Measurements from ENCODE around the gene NUCB1.
A peak's percentile ranks its signal among the peaks of the same experiment; 100 is the strongest.
"Not testable (repeated sequence)": the region's sequence is repeated elsewhere in the genome, so short reads cannot be mapped to it uniquely, and the experiment has no call there.

The NUCB1 gene

DNA sequence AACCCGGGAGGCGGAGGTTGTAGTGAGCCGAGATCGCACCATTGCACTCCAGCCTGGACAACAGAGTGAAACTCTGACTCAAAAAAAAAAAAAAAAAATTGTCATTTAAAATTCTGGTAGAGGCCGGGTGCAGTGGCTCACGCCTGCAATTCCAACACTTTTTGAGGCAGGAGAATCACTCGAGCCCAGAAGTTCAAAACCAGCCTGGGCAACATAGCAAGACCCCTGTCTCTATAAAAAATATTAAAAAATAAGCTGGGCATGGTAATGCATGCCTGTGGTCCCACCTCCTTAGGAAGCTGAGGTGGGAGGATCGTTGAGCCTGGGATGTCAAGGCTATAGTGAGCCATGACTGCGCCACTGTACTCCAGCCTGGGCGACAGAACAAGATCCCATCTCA, 6.2 kb downstream of the NUCB1 start:
- DNase-seq, result no peak

DNA sequence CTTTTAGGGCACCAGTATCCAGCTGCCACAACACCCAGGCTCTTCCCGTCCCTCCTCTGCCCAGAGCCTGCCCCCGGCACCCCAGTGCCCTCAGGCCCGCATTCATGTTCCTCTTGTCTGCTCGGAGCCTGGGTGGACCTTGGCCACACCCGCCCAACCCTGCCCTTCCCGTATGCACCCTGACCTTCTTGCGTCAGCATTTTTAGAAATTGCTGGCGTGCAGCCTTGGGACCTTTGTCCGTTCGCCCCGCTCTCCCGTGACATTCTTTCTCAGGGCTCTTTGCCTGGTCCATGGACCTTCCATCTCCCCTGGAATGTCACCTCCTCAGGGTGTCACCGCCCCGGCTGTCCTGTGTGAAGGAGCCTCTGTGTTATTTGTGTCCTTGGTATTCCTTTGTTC, 7.6 kb downstream of the NUCB1 start:
- no peak for DNase-seq

DNA sequence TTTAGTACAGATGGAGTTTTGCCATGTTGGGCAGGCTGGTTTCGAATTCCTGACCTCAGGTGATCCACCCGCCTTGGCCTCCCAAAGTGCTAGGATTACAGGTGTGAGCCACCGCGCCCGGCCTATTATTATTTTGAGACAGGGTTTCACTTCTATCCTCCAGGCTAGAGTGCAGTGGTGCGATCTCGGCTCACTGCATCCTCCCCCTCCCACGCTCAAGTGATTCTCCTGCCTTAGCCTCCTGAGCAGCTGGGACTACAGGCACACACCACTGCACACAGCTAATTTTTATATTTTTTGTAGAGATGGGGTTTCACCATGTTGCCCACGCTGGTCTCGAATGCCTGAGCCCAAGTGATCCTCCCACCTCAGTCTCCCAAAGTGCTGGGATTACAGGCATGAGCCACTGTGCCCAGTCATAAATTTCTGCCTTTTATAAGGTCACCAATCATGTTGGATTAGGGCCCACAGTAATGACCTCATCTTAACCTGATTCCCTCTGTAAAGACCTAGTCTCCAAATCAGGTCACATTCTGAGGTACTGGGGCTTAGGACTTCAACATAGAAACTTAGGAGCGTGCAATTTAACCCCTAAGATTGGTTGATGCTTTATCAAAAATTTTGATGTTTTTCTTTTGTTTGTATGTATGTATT, 9.4 kb downstream of the NUCB1 start:
- DNase-seq, result not testable (repeated sequence)

DNA sequence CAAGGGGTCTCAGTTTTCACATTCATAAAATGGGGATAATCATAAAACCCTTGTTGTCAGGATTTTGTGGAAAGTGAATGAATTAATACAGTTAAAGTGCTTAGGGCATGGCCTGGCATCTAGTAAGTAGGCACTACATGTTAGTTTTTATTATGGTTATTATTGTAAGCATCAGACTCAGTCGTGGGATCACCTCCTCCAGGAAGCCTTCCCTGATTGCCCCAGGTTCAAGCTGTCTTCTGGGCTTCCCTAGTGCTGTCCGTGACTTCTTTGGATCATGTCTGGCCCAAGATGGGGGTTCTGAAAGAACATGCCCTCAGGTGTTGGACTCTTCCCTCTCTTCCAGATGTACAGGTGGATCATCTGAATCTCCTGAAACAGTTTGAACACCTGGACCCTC, 10.7 kb downstream of the NUCB1 start:
- DNase-seq, result no peak

DNA sequence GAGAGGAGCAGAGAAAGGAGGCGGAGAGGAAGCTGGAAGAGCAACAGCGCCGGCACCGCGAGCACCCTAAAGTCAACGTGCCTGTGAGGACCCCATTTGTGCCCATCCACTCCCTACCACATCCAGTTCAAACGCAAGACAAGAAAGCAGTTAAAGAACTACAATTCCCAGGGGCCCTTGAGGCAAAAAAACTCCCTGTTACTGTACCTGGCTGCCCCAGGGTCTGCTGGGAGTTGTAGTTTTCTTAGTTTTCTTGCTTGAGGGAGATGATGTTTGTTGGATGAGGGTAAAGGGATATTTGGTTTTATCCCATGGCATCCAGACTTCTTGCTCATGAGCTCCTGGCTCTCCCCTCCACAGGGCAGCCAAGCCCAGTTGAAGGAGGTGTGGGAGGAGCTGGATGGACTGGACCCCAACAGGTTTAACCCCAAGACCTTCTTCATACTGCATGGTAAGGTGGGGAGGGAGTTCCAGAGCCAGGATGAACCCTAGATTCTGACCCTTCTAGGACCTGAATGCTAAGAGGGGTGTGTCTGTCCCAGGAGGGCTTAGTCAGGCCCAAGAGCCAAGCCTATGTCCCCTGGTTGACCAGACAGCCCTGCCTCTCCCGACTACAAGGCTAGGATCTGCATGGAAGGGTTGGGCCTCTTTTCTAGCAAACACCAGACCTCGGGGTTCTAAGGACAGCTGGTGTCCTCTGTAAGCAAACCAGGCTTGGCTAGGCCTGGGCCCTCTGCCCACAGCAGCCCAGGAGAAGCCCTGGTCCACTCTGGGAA, 13.2 kb downstream of the NUCB1 start:
- peak; percentile 29 to 49 for DNase-seq

DNA sequence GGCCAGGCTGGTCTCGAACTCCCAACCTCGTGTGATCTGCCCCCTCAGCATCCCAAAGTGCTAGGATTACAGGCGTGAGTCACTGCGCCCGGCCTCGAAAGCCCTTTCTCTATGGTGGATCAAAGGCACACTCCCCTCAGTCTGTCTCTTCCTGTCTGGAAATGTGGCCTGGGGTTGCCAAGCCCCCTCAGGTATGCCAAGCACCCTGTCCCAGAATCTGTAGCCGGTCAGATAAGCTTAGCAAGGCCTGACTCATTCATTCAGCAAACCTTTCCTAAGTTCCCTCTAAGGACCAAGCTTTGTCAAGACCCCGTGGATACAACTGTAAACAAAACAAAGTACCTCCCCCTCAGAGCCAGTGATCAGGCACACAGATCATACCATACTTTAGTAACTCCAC, 14.1 kb downstream of the NUCB1 start:
- DNase-seq, result no peak

DNA sequence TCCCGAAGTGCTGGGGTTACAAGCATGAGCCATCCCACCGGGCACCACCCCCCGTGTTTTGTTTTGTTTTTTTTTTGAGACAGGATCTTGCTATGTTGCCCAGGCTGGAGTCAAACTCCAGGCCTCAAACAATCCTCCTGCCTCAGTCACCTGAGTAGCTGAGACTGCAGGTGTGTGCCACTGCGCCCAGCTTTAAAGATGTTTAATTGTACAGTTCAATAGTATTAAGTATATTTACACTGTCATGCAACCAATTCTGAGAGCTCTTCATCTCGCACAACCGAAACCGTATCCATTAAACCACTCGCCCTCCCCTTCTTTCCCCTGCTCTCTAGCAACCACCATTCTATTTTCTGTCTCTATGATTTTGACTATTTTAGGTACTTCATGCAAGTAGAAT, 15.6 kb downstream of the NUCB1 start:
- no peak for DNase-seq

DNA sequence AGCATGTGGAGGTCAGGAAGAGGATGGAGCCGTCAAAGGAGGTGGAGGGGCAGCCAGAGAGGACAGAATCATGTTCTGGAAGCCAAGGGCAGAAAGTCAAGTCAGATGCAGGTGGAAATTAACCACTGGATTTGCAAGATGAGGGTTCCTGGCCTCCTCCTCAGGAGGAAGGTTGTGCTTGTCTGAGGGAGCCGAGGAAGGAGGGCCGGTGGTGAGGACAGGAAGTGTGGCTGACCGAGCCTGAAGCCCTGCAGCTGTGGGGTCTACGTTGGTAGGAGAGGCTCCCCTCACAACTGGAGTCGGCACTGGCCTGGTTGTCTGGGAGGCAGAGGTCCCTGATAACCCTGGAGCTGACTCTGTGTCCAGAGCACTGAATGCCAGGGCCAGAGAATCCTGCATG, 18.0 kb downstream of the NUCB1 start:
- DNase-seq, result no peak

DNA sequence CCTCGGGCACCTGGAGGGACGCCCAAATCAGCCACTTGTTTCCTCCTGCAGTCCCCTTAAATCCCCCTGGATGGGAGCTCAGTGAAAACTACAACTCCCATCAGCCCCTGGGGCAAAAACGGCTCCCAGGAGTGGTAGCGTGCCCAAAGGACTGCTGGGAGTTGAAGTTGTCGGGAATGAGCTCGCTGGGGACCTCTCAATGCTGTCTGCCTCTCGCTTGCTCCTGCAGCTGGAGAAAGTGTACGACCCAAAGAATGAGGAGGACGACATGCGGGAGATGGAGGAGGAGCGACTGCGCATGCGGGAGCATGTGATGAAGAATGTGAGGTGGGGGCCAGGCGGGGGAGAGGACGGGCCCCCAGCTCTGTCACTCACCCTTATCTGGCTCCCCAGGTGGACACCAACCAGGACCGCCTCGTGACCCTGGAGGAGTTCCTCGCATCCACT, 18.7 kb downstream of the NUCB1 start:
- peak; percentile 34 to 51 for DNase-seq

DNA sequence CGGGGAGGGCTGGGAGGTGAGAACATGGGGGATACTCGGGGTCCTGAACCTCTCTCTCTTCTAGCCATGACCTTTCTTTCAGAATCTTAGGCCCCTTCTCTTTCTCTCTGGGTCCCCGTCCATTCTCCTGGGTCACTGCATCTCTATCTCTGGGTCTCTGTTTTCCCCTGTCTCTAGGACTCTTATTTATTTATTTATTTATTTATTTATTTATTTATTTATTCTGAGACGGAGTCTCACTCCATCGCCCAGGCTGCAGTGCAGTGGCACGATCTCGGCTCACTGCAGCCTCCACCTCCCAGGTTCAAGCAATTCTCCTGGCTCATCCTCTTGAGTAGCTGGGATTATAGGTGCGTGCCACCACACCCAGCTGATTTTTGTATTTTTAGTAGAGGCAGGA, 19.2 kb downstream of the NUCB1 start:
- not testable (repeated sequence) for DNase-seq

DNA sequence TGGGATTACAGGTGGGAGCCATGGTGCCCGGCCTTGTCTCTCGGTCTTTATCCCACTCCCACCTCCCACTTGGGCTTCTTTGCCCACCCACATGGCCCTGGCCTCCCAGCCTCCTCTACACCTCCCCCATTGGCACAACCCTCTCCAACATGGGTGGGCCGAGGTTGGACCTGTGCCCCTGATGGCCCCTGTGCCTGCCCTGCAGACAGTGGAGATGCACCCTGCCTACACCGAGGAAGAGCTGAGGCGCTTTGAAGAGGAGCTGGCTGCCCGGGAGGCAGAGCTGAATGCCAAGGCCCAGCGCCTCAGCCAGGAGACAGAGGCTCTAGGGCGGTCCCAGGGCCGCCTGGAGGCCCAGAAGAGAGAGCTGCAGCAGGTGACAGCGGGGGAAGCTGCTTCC, 20.8 kb downstream of the NUCB1 start:
- no peak for DNase-seq

DNA sequence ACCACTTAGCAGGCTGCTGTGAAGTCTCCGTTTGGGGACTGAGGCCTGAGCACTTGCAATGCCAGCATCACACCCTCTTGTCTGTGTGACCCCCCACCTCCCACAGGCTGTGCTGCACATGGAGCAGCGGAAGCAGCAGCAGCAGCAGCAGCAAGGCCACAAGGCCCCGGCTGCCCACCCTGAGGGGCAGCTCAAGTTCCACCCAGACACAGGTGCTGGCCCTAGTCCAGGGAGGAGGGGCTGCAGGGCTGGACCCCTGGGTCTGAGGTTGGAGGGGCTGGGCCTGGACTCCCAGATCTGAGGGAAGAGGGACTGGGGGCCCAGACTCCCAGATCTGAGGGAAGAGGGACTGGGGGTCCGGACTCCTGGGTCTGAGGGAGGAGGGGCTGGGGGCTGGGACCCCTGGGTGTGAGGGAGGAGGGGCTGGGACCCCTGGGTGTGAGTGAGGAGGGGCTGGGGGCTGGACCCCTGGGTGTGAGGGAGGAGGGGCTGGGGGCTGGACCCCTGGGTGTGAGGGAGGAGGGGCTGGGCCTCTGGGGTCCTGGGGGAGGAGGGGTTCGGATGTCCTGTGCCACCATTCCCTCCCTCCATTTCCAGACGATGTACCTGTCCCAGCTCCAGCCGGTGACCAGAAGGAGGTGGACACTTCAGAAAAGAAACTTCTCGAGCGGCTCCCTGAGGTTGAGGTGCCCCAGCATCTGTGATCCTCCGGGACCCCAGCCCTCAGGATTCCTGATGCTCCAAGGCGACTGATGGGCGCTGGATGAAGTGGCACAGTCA, 21.8 kb downstream of the NUCB1 start:
- no peak for DNase-seq

DNA sequence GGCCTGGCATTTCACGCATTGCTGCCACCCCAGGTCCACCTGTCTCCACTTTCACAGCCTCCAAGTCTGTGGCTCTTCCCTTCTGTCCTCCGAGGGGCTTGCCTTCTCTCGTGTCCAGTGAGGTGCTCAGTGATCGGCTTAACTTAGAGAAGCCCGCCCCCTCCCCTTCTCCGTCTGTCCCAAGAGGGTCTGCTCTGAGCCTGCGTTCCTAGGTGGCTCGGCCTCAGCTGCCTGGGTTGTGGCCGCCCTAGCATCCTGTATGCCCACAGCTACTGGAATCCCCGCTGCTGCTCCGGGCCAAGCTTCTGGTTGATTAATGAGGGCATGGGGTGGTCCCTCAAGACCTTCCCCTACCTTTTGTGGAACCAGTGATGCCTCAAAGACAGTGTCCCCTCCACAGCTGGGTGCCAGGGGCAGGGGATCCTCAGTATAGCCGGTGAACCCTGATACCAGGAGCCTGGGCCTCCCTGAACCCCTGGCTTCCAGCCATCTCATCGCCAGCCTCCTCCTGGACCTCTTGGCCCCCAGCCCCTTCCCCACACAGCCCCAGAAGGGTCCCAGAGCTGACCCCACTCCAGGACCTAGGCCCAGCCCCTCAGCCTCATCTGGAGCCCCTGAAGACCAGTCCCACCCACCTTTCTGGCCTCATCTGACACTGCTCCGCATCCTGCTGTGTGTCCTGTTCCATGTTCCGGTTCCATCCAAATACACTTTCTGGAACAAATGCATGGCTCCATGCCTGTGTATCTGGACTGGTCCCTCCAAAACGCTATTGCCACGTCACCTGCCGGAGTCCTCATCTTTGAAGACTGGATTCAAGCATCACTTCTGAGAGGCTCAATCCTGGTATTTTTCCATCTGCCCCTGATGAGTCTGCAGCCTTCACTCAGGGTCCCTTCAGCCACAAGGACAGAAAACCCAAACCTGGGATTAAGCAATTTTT, 22.7 kb downstream of the NUCB1 start:
- no peak for DNase-seq

DNA sequence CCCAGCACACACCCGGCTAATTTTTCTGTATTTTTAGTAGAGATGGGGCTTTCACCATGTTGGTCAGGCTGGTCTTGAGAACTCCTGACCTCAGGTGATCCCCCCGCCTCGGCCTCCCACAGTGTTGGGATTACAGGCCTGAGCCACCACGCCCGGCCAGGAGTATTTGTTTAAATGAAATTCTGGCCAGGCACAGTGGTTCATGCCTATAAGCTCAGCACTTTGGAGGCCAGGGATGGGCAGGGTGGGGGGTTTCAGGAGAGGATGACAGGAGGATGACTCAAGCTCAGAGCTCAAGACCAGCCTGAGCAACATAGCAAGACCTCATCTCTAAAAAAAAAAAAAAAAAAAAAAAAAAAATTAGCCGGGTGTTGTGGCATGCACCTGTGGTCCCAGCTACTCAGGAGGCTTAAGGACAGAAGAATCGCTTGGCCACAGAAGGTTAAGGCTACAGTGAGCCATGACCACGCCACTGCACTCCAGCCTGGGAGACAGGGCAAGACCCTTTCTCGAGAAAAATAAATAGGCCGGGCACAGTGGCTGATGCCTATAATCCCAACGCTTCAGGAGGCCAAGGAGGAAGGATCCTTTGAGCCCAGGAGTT, 25.2 kb downstream of the NUCB1 start:
- DNase-seq, result no peak

DNA sequence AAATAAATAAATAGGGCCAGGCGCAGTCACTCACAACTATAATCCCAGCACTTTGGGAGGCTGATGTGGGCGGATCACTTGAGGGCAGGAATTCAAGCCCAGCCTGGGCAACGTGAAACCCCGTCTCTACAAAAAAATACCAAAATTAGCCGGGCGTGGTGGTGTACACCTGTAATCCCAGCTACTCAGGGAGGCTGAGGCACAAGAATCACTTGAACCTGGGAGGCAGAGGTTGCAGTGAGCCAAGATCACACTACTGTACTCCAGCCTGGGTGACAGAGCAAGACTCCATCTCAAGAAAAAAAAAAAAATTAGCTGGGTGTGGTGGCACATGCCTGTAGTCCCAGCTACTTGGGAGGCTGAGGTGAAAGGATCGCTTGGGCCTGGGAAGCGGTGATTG, 25.8 kb downstream of the NUCB1 start:
- not testable (repeated sequence) for DNase-seq

DNA sequence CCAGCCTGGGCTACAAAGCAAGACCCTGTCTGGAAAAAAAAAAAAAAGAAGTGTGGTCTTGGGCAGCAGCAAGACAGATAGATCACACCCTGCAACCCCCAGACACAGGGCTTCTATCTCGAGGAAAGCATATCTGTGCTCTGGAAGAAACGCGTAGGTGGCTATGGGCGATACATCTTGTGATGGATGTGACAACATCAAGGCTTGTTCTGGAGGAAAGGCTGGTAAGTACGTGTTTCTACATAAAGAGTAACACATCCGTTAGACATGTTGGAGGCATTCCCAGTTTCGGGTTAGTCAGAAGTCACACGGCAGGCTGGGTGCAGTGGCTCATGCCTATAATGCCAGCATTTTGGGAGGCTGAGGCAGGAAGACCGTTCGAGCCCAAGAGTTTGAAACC, 26.8 kb downstream of the NUCB1 start:
- DNase-seq, result no peak

DNA sequence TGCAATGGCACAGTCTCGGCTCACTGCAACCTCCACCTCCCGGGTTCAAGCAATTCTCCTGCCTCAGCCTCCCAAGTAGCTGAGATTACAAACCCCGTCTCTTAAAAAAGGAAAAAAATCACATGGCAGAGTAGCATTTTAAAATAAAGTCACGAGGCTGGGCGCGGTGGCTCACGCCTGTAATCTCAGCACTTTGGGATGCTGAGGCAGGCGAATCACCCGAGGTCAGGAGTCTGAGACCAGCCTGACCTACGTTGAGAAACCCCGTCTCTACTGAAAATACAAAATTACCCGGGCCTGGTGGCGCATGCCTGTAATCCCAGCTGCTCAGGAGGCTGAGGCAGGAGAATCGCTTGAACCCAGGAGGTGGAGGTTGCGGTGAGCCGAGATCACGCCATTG, 27.6 kb downstream of the NUCB1 start:
- DNase-seq, result not testable (repeated sequence)

DNA sequence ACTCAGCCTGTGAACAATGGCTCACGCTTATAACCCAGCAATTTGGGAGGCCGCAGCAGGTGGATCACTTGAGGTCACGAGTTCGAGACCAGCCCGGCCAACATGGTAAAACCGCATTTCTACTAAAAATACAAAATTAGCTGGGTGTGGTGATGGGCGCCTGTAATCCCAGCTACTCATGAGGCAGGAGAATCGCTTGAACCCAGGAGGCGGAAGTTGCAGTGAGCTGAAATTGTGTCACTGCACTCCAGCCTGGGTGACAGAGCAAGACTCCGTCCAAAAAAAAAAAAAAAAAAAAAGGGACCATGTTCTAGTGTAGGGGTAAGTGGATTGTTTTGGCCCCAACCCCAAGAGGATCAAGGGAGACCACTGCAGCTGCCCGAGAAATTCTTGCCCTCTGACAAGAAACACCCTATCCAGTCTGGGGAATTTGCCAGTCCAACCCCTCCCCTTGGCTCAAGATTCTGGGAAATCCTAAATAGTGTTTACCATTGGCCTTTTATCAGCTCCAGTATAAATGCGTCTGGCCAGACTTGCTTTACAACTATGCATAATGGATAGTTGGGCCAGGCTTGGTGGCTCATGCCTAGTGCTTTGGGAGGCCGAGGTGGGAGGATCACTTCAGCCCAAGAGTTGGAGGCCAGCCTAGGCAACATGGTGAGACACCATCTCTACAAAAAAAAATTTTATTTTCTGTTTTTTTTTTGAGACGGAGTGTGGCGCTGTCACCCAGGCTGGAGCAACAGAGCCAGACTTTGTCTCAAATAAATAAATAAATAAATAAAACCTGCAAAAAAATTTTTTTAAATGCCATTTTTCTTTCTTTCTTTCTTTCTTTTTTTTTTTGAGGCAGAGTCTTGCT, 28.3 kb downstream of the NUCB1 start:
- DNase-seq, result no peak

DNA sequence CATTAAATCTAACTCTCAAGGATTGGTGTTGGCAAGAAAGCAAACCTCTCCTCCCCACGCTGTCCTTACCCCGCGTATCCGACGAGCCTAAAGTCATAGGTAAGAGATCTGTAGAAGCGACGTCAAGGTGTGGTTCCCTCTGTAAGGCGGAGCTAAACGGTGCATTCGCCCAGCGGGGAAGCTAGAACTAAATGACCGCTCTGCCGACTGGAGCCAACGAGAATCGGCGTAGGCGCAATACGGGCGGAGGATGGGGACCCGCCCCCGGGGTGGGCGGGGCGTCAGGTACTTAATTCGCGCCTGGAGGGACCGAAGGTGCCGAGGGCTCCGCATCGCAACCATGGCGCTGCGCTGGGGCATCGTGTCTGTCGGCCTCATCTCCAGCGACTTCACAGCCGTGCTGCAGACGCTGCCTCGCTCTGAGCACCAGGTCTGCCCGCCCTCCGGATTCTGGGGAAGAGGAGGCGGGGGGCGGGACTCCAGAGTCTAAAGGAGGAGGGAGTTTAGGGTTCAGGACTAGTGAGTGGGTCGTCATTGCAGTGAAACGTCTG, 33.3 kb downstream of the NUCB1 start, which contains the start of gene DHDH:
DHDH (plus strand) TSS at position 318 of the 551 bp plus-strand sequence; CDS start at position 341, 23 bp downstream.
- DNase-seq, result peak; percentile 94

DNA sequence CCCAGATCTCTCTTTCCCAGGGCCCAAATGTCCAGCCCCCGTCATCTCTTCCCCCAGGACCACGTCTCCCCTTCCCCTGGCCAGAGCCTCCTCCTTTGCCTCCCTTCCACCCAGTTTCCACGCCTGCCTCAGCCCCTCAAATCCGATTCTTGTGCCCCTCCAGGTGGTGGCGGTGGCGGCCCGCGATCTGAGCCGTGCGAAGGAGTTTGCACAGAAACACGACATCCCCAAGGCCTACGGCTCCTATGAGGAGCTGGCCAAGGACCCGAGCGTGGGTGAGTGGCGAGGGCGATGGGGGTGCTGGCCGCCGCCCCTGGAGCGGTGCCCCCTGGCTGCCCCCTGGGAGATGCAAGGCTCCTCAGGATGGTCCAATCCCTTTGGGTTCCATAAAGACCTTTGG, 34.7 kb downstream of the NUCB1 start:
- no peak for DNase-seq

DNA sequence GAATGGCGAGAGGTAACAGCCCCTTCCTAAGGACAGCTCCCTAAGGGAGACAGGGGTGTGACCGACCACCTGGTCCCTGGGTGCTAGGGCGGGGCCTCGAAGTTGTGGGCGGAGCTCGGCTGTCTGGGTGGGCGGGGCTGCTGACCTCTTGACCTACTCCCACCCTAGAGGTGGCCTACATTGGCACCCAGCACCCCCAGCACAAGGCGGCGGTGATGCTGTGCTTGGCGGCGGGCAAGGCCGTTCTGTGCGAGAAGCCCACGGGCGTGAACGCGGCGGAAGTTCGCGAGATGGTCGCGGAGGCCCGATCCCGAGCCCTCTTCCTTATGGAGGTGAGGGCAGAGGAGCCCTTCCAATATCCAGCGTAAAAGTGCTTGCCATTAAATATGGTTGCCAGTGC, 35.8 kb downstream of the NUCB1 start:
- no peak for DNase-seq
